ENCODE results near the gene NAV3.

NAV3 gene

GRCh38 chr12:77818351-77818750 lies 12.3 kb upstream of the NAV3 start:
- Mint-ChIP-seq H3K36me3 (ENCODE audit: low read depth) (no peaks in the 10 kb centered on the region), H3K4me3 (no peak overlapping the region), H3K27me3 (no peaks in the 10 kb centered on the region), H3K27ac (no peak overlapping the region), H3K4me1 (ENCODE audit: low read depth) (no peaks in the 10 kb centered on the region), H3K9me3 (peaks cover 2% of the 10 kb centered on the region)
- intact Hi-C loops (cut with micrococcal nuclease), result no loop called here

- Mint-ChIP-seq H3K4me1 (ENCODE audit: low read depth) (no peaks in the 10 kb centered on the region), H3K27ac (no peak overlapping the region), H3K9me3 (peaks cover 10% of the 10 kb centered on the region), H3K27me3 (no peaks in the 10 kb centered on the region), H3K4me3 (no peak overlapping the region), H3K36me3 (ENCODE audit: low read depth) (no peaks in the 10 kb centered on the region)
- intact Hi-C loops (cut with micrococcal nuclease), result no loop called here
These were observed 8.9 kb upstream of the NAV3 start for GRCh38 chr12:77821699-77822203.

- H3K9me3 Mint-ChIP-seq, result no peaks in the 10 kb centered on the region
- H3K4me3 Mint-ChIP-seq, result no peak overlapping the region
- intact Hi-C loops (cut with micrococcal nuclease), result no loop called here
- no peak overlapping the region for H3K27ac Mint-ChIP-seq
- no peaks in the 10 kb centered on the region for H3K27me3 Mint-ChIP-seq
- no peaks in the 10 kb centered on the region for H3K36me3 Mint-ChIP-seq (ENCODE audit: low read depth)
- H3K4me1 Mint-ChIP-seq (ENCODE audit: low read depth), result no peaks in the 10 kb centered on the region
These were observed 2.6 kb downstream of the NAV3 start for GRCh38 chr12:77833329-77833728.

- Mint-ChIP-seq H3K27ac (no peak overlapping the region), H3K9me3 (no peaks in the 10 kb centered on the region), H3K36me3 (ENCODE audit: low read depth) (no peaks in the 10 kb centered on the region), H3K4me3 (no peak overlapping the region), H3K4me1 (ENCODE audit: low read depth) (no peaks in the 10 kb centered on the region), H3K27me3 (no peaks in the 10 kb centered on the region)
- intact Hi-C loops (cut with micrococcal nuclease), result no loop called here
These were observed 3.9 kb downstream of the NAV3 start for GRCh38 chr12:77834618-77835017.

- H3K9me3 Mint-ChIP-seq, result no peaks in the 10 kb centered on the region
- H3K4me1 Mint-ChIP-seq (ENCODE audit: low read depth), result no peaks in the 10 kb centered on the region
- no peaks in the 10 kb centered on the region for H3K27me3 Mint-ChIP-seq
- intact Hi-C loops (cut with micrococcal nuclease), result no loop called here
- no peak overlapping the region for H3K4me3 Mint-ChIP-seq
- H3K27ac Mint-ChIP-seq, result no peak overlapping the region
- no peaks in the 10 kb centered on the region for H3K36me3 Mint-ChIP-seq (ENCODE audit: low read depth)
These were observed 5.3 kb downstream of the NAV3 start for GRCh38 chr12:77835969-77836368.

GRCh38 chr12:77837876-77838291 lies 7.2 kb downstream of the NAV3 start:
- no peaks in the 10 kb centered on the region for H3K9me3 Mint-ChIP-seq
- no peaks in the 10 kb centered on the region for H3K27me3 Mint-ChIP-seq
- no peaks in the 10 kb centered on the region for H3K36me3 Mint-ChIP-seq (ENCODE audit: low read depth)
- intact Hi-C loops (cut with micrococcal nuclease), result no loop called here
- no peak overlapping the region for H3K4me3 Mint-ChIP-seq
- no peak overlapping the region for H3K27ac Mint-ChIP-seq
- H3K4me1 Mint-ChIP-seq (ENCODE audit: low read depth), result no peaks in the 10 kb centered on the region

GRCh38 chr12:77841521-77841920 lies 10.8 kb downstream of the NAV3 start:
- Mint-ChIP-seq H3K4me3 (no peak overlapping the region), H3K4me1 (ENCODE audit: low read depth) (no peaks in the 10 kb centered on the region), H3K36me3 (ENCODE audit: low read depth) (no peaks in the 10 kb centered on the region), H3K9me3 (no peaks in the 10 kb centered on the region), H3K27ac (no peak overlapping the region), H3K27me3 (no peaks in the 10 kb centered on the region)
- intact Hi-C loops (cut with micrococcal nuclease), result no loop called here

- Mint-ChIP-seq H3K4me1 (ENCODE audit: low read depth) (no peaks in the 10 kb centered on the region), H3K27me3 (no peaks in the 10 kb centered on the region), H3K27ac (no peak overlapping the region), H3K4me3 (no peak overlapping the region), H3K36me3 (ENCODE audit: low read depth) (no peaks in the 10 kb centered on the region), H3K9me3 (no peaks in the 10 kb centered on the region)
- intact Hi-C loops (cut with micrococcal nuclease), result no loop called here
These were observed 11.7 kb downstream of the NAV3 start for GRCh38 chr12:77842430-77842829.

GRCh38 chr12:77845831-77846230 lies 15.1 kb downstream of the NAV3 start:
- Mint-ChIP-seq H3K9me3 (no peaks in the 10 kb centered on the region), H3K27me3 (no peaks in the 10 kb centered on the region), H3K4me1 (ENCODE audit: low read depth) (no peaks in the 10 kb centered on the region), H3K27ac (no peak overlapping the region), H3K4me3 (no peak overlapping the region), H3K36me3 (ENCODE audit: low read depth) (no peaks in the 10 kb centered on the region)
- intact Hi-C loops (cut with micrococcal nuclease), result no loop called here

GRCh38 chr12:77847060-77847541 lies 16.4 kb downstream of the NAV3 start:
- intact Hi-C loops (cut with micrococcal nuclease), result no loop called here
- Mint-ChIP-seq H3K27me3 (no peaks in the 10 kb centered on the region), H3K36me3 (ENCODE audit: low read depth) (no peaks in the 10 kb centered on the region), H3K9me3 (no peaks in the 10 kb centered on the region), H3K27ac (no peak overlapping the region), H3K4me3 (no peak overlapping the region), H3K4me1 (ENCODE audit: low read depth) (no peaks in the 10 kb centered on the region)

- H3K4me3 Mint-ChIP-seq, result no peak overlapping the region
- no peak overlapping the region for H3K27ac Mint-ChIP-seq
- intact Hi-C loops (cut with micrococcal nuclease), result no loop called here
- no peaks in the 10 kb centered on the region for H3K36me3 Mint-ChIP-seq (ENCODE audit: low read depth)
- no peaks in the 10 kb centered on the region for H3K27me3 Mint-ChIP-seq
- H3K4me1 Mint-ChIP-seq (ENCODE audit: low read depth), result no peaks in the 10 kb centered on the region
- H3K9me3 Mint-ChIP-seq, result no peaks in the 10 kb centered on the region
These were observed 17.2 kb downstream of the NAV3 start for GRCh38 chr12:77847680-77848431.

- no peaks in the 10 kb centered on the region for H3K4me1 Mint-ChIP-seq (ENCODE audit: low read depth)
- H3K36me3 Mint-ChIP-seq (ENCODE audit: low read depth), result no peaks in the 10 kb centered on the region
- intact Hi-C loops (cut with micrococcal nuclease), result no loop called here
- H3K27ac Mint-ChIP-seq, result no peak overlapping the region
- H3K4me3 Mint-ChIP-seq, result no peak overlapping the region
- no peaks in the 10 kb centered on the region for H3K27me3 Mint-ChIP-seq
- no peaks in the 10 kb centered on the region for H3K9me3 Mint-ChIP-seq
These were observed 19.4 kb downstream of the NAV3 start for GRCh38 chr12:77850129-77850528.

GRCh38 chr12:77850698-77851097 lies 20.0 kb downstream of the NAV3 start:
- no peaks in the 10 kb centered on the region for H3K36me3 Mint-ChIP-seq (ENCODE audit: low read depth)
- H3K27ac Mint-ChIP-seq, result no peak overlapping the region
- intact Hi-C loops (cut with micrococcal nuclease), result no loop called here

GRCh38 chr12:77855548-77855947 lies 24.9 kb downstream of the NAV3 start:
- H3K9me3 Mint-ChIP-seq, result no peaks in the 10 kb centered on the region
- intact Hi-C loops (cut with micrococcal nuclease), result no loop called here
- no peaks in the 10 kb centered on the region for H3K4me1 Mint-ChIP-seq (ENCODE audit: low read depth)
- H3K27ac Mint-ChIP-seq, result no peak overlapping the region
- H3K4me3 Mint-ChIP-seq, result no peak overlapping the region
- no peaks in the 10 kb centered on the region for H3K27me3 Mint-ChIP-seq
- no peaks in the 10 kb centered on the region for H3K36me3 Mint-ChIP-seq (ENCODE audit: low read depth)

More at GRCh38 chr12:77850698-77851097, 20.0 kb downstream of the NAV3 start:
- Mint-ChIP-seq H3K9me3 (no peaks in the 10 kb centered on the region), H3K4me1 (ENCODE audit: low read depth) (no peaks in the 10 kb centered on the region), H3K4me3 (no peak overlapping the region), H3K27me3 (no peaks in the 10 kb centered on the region)

- Mint-ChIP-seq H3K4me3 (no peak overlapping the region), H3K36me3 (ENCODE audit: low read depth) (no peaks in the 10 kb centered on the region), H3K9me3 (no peaks in the 10 kb centered on the region), H3K4me1 (ENCODE audit: low read depth) (no peaks in the 10 kb centered on the region), H3K27ac (no peak overlapping the region), H3K27me3 (no peaks in the 10 kb centered on the region)
- intact Hi-C loops (cut with micrococcal nuclease), result no loop called here
These were observed 30.6 kb downstream of the NAV3 start for GRCh38 chr12:77861317-77861716.
